ENCODE results near the gene SIX2. TPM values are rescaled to one million over a fixed set of nuclear protein-coding genes. Genes with fewer than 3 reads are reported as not detected.

Gene SIX2
- total and polyA plus RNA-seq, 12 donors: 0.17 to 1.9 (median 0.40) TPM

- H3K27me3 ChIP-seq: peaks cover 0 to 67% (median 46%) of the 10 kb centered on the region in 7 donors
- intact Hi-C loops (cut with DNase I): loop anchor here in 3 of 10 donors (5.0 to 10.0 kb wide), 3 partner anchors 482 to 1668 kb away; no protein-coding TSS in a partner anchor
- DNase-seq: no peak
- H3K36me3 ChIP-seq: no peaks in the 10 kb centered on the region
- ATAC-seq: no peak
- TF ChIP-seq CTCF (IDR thresholded peaks at IDR 0.05): peak in 2 of 9 donors; percentile 6 to 21
- H3K4me1 ChIP-seq: peaks cover 0 to 11% (median 0%) of the 10 kb centered on the region in 9 donors
- H3K27ac ChIP-seq: no peak overlapping the region
- no peaks in the 10 kb centered on the region for H3K9me3 ChIP-seq
- WGBS, 2 donors: 15 to 17% methylated on average over 16 of the region's 16 CpGs
- no peak overlapping the region for H3K4me3 ChIP-seq
These were observed 44.5 kb downstream of the SIX2 start for GRCh38 chr2:44964752-44965236.

GRCh38 chr2:44962176-44962695 lies 47.0 kb downstream of the SIX2 start:
- H3K27me3 ChIP-seq: peaks cover 0 to 89% (median 67%) of the 10 kb centered on the region in 7 donors
- H3K36me3 ChIP-seq: no peaks in the 10 kb centered on the region
- 87 to 88% methylated on average over 5 of the region's 5 CpGs for WGBS, 2 donors
- H3K4me1 ChIP-seq: peaks cover 0 to 11% (median 0%) of the 10 kb centered on the region in 9 donors
- intact Hi-C loops (cut with DNase I): loop anchor here in 2 of 10 donors (5.0 to 10.0 kb wide), 2 partner anchors 480 to 917 kb away; no protein-coding TSS in a partner anchor
- H3K9me3 ChIP-seq: no peaks in the 10 kb centered on the region
- DNase-seq: no peak
- no peak overlapping the region for H3K4me3 ChIP-seq
- no peak overlapping the region for H3K27ac ChIP-seq
- no peak for ATAC-seq
- no peak for TF ChIP-seq CTCF (IDR thresholded peaks at IDR 0.05)

GRCh38 chr2:44960871-44961270 lies 48.4 kb downstream of the SIX2 start:
- Histone ChIP-seq H3K36me3 (no peaks in the 10 kb centered on the region), H3K9me3 (no peaks in the 10 kb centered on the region), H3K4me1 (peaks cover 0 to 12% (median 0%) of the 10 kb centered on the region in 9 donors), H3K27me3 (peaks cover 0 to 94% (median 69%) of the 10 kb centered on the region in 7 donors), H3K4me3 (no peak overlapping the region), H3K27ac (no peak overlapping the region)
- intact Hi-C loops (cut with DNase I): loop anchor here in 2 of 10 donors (5.0 to 10.0 kb wide), 2 partner anchors 479 to 916 kb away; no protein-coding TSS in a partner anchor
- ATAC-seq: no peak
- DNase-seq: no peak
- no peak for TF ChIP-seq CTCF (IDR thresholded peaks at IDR 0.05)
- 79 to 85% methylated on average over 5 of the region's 5 CpGs for WGBS, 2 donors

GRCh38 chr2:44959855-44960254 lies 49.4 kb downstream of the SIX2 start:
- H3K4me1 ChIP-seq: peaks cover 6 to 13% (median 7%) of the 10 kb centered on the region in 9 donors
- H3K36me3 ChIP-seq: no peaks in the 10 kb centered on the region
- WGBS, 2 donors: 67 to 70% methylated on average over 6 of the region's 6 CpGs
- no peak for TF ChIP-seq CTCF (IDR thresholded peaks at IDR 0.05)
- ATAC-seq: peak in 1 of 8 donors; percentile 36
- peaks cover 5 to 94% (median 72%) of the 10 kb centered on the region in 7 donors for H3K27me3 ChIP-seq
- no peak for DNase-seq
- no peak overlapping the region for H3K4me3 ChIP-seq
- no peaks in the 10 kb centered on the region for H3K9me3 ChIP-seq
- no peak overlapping the region for H3K27ac ChIP-seq
- intact Hi-C loops (cut with DNase I): loop anchor here (5.0 to 10.0 kb wide), 11 partner anchors 395 to 918 kb away; no protein-coding TSS in a partner anchor
